ENCODE results near the gene GREM2. TPM values are rescaled to one million over a fixed set of nuclear protein-coding genes. Genes with fewer than 3 reads are reported as not detected.

Gene GREM2
- polyA plus RNA-seq, 2 of the 4 experiments (the other 2 are of a cell fraction) = 0.13 to 0.59 TPM

- H3K4me2 ChIP-seq = no peak overlapping the region
- no peak overlapping the region for H3K4me3 ChIP-seq
- H3K27ac ChIP-seq = no peak overlapping the region
- H3K4me1 ChIP-seq = no peaks in the 10 kb centered on the region
- no peaks in the 10 kb centered on the region for H3K9me3 ChIP-seq
- FAIRE-seq (no peak), ATAC-seq (no peak), DNase-seq (ENCODE audit: low read depth in 1 of 2, low spot score in 1 of 2) (no peak)
- CTCF ChIA-PET = no interaction called here
- WGBS (ENCODE audit: missing lambda C conversion rate) = 65% methylated on average over 1 of the region's 1 CpG
- TF ChIP-seq HOXB5 (CRISPR knock-in tag; IDR thresholded peaks at IDR 0.05) (no peak), SMC3 (IDR thresholded peaks at IDR 0.05) (no peak), CBX8 (IDR thresholded peaks at IDR 0.05) (no peak), GATA3 (IDR thresholded peaks at IDR 0.05; ENCODE audit: borderline replicate concordance) (no peak), FOSB (CRISPR knock-in tag; IDR thresholded peaks at IDR 0.05) (no peak), FOXS1 (CRISPR knock-in tag; IDR thresholded peaks at IDR 0.05) (no peak), HES2 (IDR thresholded peaks at IDR 0.05) (no peak), POLR2A (IDR thresholded peaks at IDR 0.05; ENCODE audit: low read length) (no peak), ATOH8 (CRISPR knock-in tag; IDR thresholded peaks at IDR 0.05; ENCODE audit: low read depth) (no peak), NR3C1 (IDR thresholded peaks at IDR 0.05) (no peak), EHMT2 (IDR thresholded peaks at IDR 0.05; ENCODE audit: low read depth) (no peak), HMGXB4 (CRISPR knock-in tag; IDR thresholded peaks at IDR 0.05; ENCODE audit: borderline replicate concordance) (no peak), POLR2AphosphoS2 (conservative IDR thresholded peaks at IDR 0.05; ENCODE audit: low read length) (no peak), BHLHE40 (IDR thresholded peaks at IDR 0.05; ENCODE audit: low read depth, low read length) (no peak), TFCP2L1 (CRISPR knock-in tag; IDR thresholded peaks at IDR 0.05) (no peak), MAX (IDR thresholded peaks at IDR 0.05) (no peak), KDM5A (IDR thresholded peaks at IDR 0.05) (no peak), RFX5 (IDR thresholded peaks at IDR 0.05) (no peak)
- POLR2A ChIA-PET = no interaction called here
Measured at GRCh38 chr1:240527086-240527485, 84.9 kb downstream of the GREM2 start.

- no peaks in the 10 kb centered on the region for H3K9me3 ChIP-seq
- H3K4me1 ChIP-seq = no peaks in the 10 kb centered on the region
- TF ChIP-seq CBX8 (IDR thresholded peaks at IDR 0.05) (no peak), CHD4 (IDR thresholded peaks at IDR 0.05; ENCODE audit: borderline replicate concordance) (no peak), TFCP2L1 (CRISPR knock-in tag; IDR thresholded peaks at IDR 0.05) (no peak), ESRRA (IDR thresholded peaks at IDR 0.05; ENCODE audit: borderline replicate concordance, low read length) (no peak), BCL3 (IDR thresholded peaks at IDR 0.05) (no peak), KDM5A (IDR thresholded peaks at IDR 0.05) (no peak), EHF (CRISPR knock-in tag; IDR thresholded peaks at IDR 0.05) (no peak), ZSCAN20 (CRISPR knock-in tag; IDR thresholded peaks at IDR 0.05) (no peak), E2F6 (IDR thresholded peaks at IDR 0.05; ENCODE audit: borderline replicate concordance, low read depth) (no peak), RCOR1 (IDR thresholded peaks at IDR 0.05; ENCODE audit: low read depth, low read length) (no peak), RNF2 (IDR thresholded peaks at IDR 0.05; ENCODE audit: borderline replicate concordance, low read depth) (no peak), HMGXB4 (CRISPR knock-in tag; IDR thresholded peaks at IDR 0.05; ENCODE audit: borderline replicate concordance) (no peak), BHLHE40 (IDR thresholded peaks at IDR 0.05; ENCODE audit: low read depth, low read length) (no peak), POLR2A (IDR thresholded peaks at IDR 0.05; ENCODE audit: low read length) (no peak), KDM1A (IDR thresholded peaks at IDR 0.05; ENCODE audit: low read depth) (no peak), PBX3 (IDR thresholded peaks at IDR 0.05) (no peak), POLR2AphosphoS2 (conservative IDR thresholded peaks at IDR 0.05; ENCODE audit: low read length) (no peak)
- DNase-seq (ENCODE audit: low read depth in 1 of 2, low spot score in 1 of 2) = no peak
- WGBS (ENCODE audit: missing lambda C conversion rate) = 79% methylated on average over 7 of the region's 7 CpGs
- H3K4me2 ChIP-seq = no peak overlapping the region
- ATAC-seq = no peak
- H3K27ac ChIP-seq = no peak overlapping the region
- no peak overlapping the region for H3K4me3 ChIP-seq
- no peak for FAIRE-seq
- ChIA-PET CTCF (no interaction called here), POLR2A (no interaction called here)
Measured at GRCh38 chr1:240526312-240526711, 85.6 kb downstream of the GREM2 start.

Measured in A549 (cell line).